CD14-positive monocyte (primary cell): ENCODE results near the gene ZDHHC8. TPM values are rescaled to one million over a fixed set of nuclear protein-coding genes. Genes with fewer than 3 reads are reported as not detected.

Experiments used
- DNase-seq, 3 donors: peaks; one replicate each; pipeline ENCODE4 v3.0.0-alpha.2; 2011 to 2022
- H2AFZ ChIP-seq: 2 replicates; pipeline ENCODE4 v1.6.0; 2012; ENCODE audit warnings: mild to moderate bottlenecking, low read depth, low read length, inconsistent platforms; ENCODE audit not compliant: insufficient read depth, poor library complexity, severe bottlenecking
- H3K27ac ChIP-seq, 2 donors: 1 replicate in 1 of 2; 2 replicates in 1 of 2; pipeline ENCODE4 v1.5.1; 2012 to 2013; ENCODE audit warnings: low read length in 2 of 2, control low read depth in 1 of 2, inconsistent platforms in 1 of 2, low read depth in 1 of 2, mild to moderate bottlenecking in 1 of 2
- H3K27me3 ChIP-seq, 2 donors: one replicate each; pipeline versions ENCODE4 v1.6.0 to v1.6.1; 2011 to 2013; ENCODE audit warnings: low read length in 2 of 2; ENCODE audit not compliant: control insufficient read depth in 2 of 2, insufficient read depth in 2 of 2
- H3K36me3 ChIP-seq, 2 donors: replicated peaks in 1 of 2; 1 replicate in 1 of 2; 2 replicates in 1 of 2; pipeline versions ENCODE4 v1.5.1 to v1.6.1; 2012 to 2013; ENCODE audit warnings: low read length in 2 of 2, control low read depth in 1 of 2, inconsistent platforms in 1 of 2, mild to moderate bottlenecking in 1 of 2; ENCODE audit not compliant: insufficient read depth in 2 of 2, control insufficient read depth in 1 of 2
- H3K4me1 ChIP-seq, 2 donors: 1 replicate in 1 of 2; 2 replicates in 1 of 2; pipeline versions ENCODE4 v1.5.1 to v1.6.1; 2012 to 2013; ENCODE audit warnings: low read length in 2 of 2, control low read depth in 1 of 2, inconsistent platforms in 1 of 2, mild to moderate bottlenecking in 1 of 2, moderate library complexity in 1 of 2; ENCODE audit not compliant: insufficient read depth in 2 of 2, control insufficient read depth in 1 of 2
- H3K4me2 ChIP-seq: replicated peaks from 2 replicates; pipeline ENCODE3; 2012; ENCODE audit warnings: low read length, moderate library complexity, mild to moderate bottlenecking; ENCODE audit not compliant: poor library complexity, severe bottlenecking; ENCODE audit errors: extremely low read depth
- H3K4me3 ChIP-seq, 3 experiments: fragments of 200-600 bp in 1 of 3; sonication (generic) in 1 of 3; replicated peaks in 1 of 3; 1 replicate in 2 of 3; 2 replicates in 1 of 3; pipeline ENCODE4 v1.5.1; 2011 to 2013; ENCODE audit warnings: low read length in 3 of 3, mild to moderate bottlenecking in 3 of 3, control low read depth in 2 of 3, low read depth in 2 of 3, inconsistent platforms in 1 of 3, moderate library complexity in 1 of 3
- H3K79me2 ChIP-seq: 2 replicates; pipeline ENCODE4 v1.6.0; 2012; ENCODE audit warnings: mild to moderate bottlenecking, control low read depth, inconsistent platforms, low read length, moderate library complexity; ENCODE audit not compliant: insufficient read depth
- H3K9ac ChIP-seq: 2 replicates; pipeline ENCODE4 v1.6.0; 2017; ENCODE audit warnings: low read length, mild to moderate bottlenecking; ENCODE audit not compliant: insufficient read depth, poor library complexity, severe bottlenecking
- H3K9me3 ChIP-seq, 2 donors: replicated peaks in 1 of 2; 1 replicate in 1 of 2; 2 replicates in 1 of 2; pipeline versions ENCODE4 v1.5.1 to v1.6.1; 2012 to 2013; ENCODE audit warnings: low read length in 2 of 2, control low read depth in 1 of 2; ENCODE audit not compliant: control insufficient read depth in 1 of 2, insufficient read depth in 1 of 2
- H4K20me1 ChIP-seq: 2 replicates; pipeline ENCODE4 v1.6.0; 2012; ENCODE audit warnings: mild to moderate bottlenecking, low read length, control low read depth, moderate library complexity; ENCODE audit not compliant: insufficient read depth
- H3K27ac Mint-ChIP-seq, 7 donors: one replicate each; pipeline ENCODE4 v1.8.0; 2020; ENCODE audit warnings: mild to moderate bottlenecking in 7 of 7, mixed read lengths in 7 of 7, moderate library complexity in 6 of 7, inconsistent platforms in 2 of 7
- H3K27me3 Mint-ChIP-seq, 3 donors: one replicate each; pipeline ENCODE4 v1.8.0; 2021 to 2022; ENCODE audit warnings: low read depth in 3 of 3, mild to moderate bottlenecking in 3 of 3, mixed read lengths in 3 of 3, moderate library complexity in 3 of 3, inconsistent platforms in 1 of 3
- H3K36me3 Mint-ChIP-seq, 2 donors: one replicate each; pipeline ENCODE4 v1.8.0; 2020; ENCODE audit warnings: mixed read lengths in 2 of 2, inconsistent platforms in 1 of 2, mild to moderate bottlenecking in 1 of 2
- H3K4me1 Mint-ChIP-seq: one replicate; pipeline ENCODE4 v1.8.0; 2020; ENCODE audit warnings: mild to moderate bottlenecking, mixed read lengths
- H3K4me3 Mint-ChIP-seq, 2 donors: one replicate each; pipeline ENCODE4 v1.8.0; 2020; ENCODE audit warnings: mild to moderate bottlenecking in 2 of 2, mixed read lengths in 2 of 2, moderate library complexity in 1 of 2
- H3K9me3 Mint-ChIP-seq, 7 donors: one replicate each; pipeline ENCODE4 v1.8.0; 2020 to 2022; ENCODE audit warnings: mixed read lengths in 7 of 7, mild to moderate bottlenecking in 6 of 7, moderate library complexity in 6 of 7, inconsistent platforms in 2 of 7
- WGBS: methylation state at CpG from one replicate; pipeline ENCODE4 v1.1.5; 2013; ENCODE audit warnings: missing lambda C conversion rate; ENCODE audit not compliant: insufficient coverage; 5-methylcytosine and 5-hydroxymethylcytosine counted together
- intact Hi-C, 2 donors: fragments of 100-400 bp; cut with micrococcal nuclease; formaldehyde crosslinking; loops; one replicate each; pipeline versions ENCODE4 v1.15.0 to v1.15.1; 2023
- polyA plus RNA-seq, 3 donors: library from polyadenylated mRNA; depleted of rRNA in 1 of 3; unstranded in 2 of 3; stranded (reverse) in 1 of 3; fragments of 300-500 nt in 2 of 3; fragments of >200 nt in 1 of 3; fragmentation: Illumina TruSeq in 2 of 3; gene quantifications; 1 replicate in 2 of 3; 2 replicates in 1 of 3; pipeline ENCODE4 v1.2.3, GENCODE V29; 2012 to 2021
- TF ChIP-seq, protein P1 (sequence below): fragments of 200-600 bp; IDR thresholded peaks from one replicate; pipeline ENCODE4 v1.8.0; 2022; ENCODE audit warnings: antibody characterized with exemption, mild to moderate bottlenecking

The ZDHHC8 gene
- polyA plus RNA-seq, 3 donors, result 0.73 to 76.3 (median 1.1) TPM

- no peak overlapping the region for H3K4me2 ChIP-seq
- H2AFZ ChIP-seq, result no peak overlapping the region
- 93% methylated on average over 6 of the region's 16 CpGs for WGBS
- Mint-ChIP-seq H3K9me3 (peaks cover 0 to 4% (median 2%) of the 10 kb centered on the region in 7 donors), H3K27me3 (peaks cover 0 to 4% (median 0%) of the 10 kb centered on the region in 3 donors), H3K27ac (peak overlapping the region in 2 of 7 donors; percentile 13 to 21), H3K4me3 (no peak overlapping the region), H3K36me3 (peaks cover 96 to 99% of the 10 kb centered on the region in 2 donors), H3K4me1 (no peaks in the 10 kb centered on the region)
- intact Hi-C loops, result no loop called here
- H3K4me1 ChIP-seq, result no peaks in the 10 kb centered on the region
- H3K9ac ChIP-seq, result no peak overlapping the region
- H3K27ac ChIP-seq, result no peak overlapping the region
- no peak overlapping the region for H3K4me3 ChIP-seq
- no peaks in the 10 kb centered on the region for H3K9me3 ChIP-seq
- TF ChIP-seq, protein P1, sequence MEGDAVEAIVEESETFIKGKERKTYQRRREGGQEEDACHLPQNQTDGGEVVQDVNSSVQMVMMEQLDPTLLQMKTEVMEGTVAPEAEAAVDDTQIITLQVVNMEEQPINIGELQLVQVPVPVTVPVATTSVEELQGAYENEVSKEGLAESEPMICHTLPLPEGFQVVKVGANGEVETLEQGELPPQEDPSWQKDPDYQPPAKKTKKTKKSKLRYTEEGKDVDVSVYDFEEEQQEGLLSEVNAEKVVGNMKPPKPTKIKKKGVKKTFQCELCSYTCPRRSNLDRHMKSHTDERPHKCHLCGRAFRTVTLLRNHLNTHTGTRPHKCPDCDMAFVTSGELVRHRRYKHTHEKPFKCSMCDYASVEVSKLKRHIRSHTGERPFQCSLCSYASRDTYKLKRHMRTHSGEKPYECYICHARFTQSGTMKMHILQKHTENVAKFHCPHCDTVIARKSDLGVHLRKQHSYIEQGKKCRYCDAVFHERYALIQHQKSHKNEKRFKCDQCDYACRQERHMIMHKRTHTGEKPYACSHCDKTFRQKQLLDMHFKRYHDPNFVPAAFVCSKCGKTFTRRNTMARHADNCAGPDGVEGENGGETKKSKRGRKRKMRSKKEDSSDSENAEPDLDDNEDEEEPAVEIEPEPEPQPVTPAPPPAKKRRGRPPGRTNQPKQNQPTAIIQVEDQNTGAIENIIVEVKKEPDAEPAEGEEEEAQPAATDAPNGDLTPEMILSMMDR, result no peak
- H3K36me3 ChIP-seq, result peaks cover 95 to 100% of the 10 kb centered on the region in 2 donors
- H4K20me1 ChIP-seq, result no peaks in the 10 kb centered on the region
- DNase-seq, result no peak
- H3K27me3 ChIP-seq, result no peaks in the 10 kb centered on the region
- peaks cover 10% of the 10 kb centered on the region for H3K79me2 ChIP-seq
These were observed 39.7 kb upstream of the ZDHHC8 start for GRCh38 chr22:20091690-20092476.

DNA sequence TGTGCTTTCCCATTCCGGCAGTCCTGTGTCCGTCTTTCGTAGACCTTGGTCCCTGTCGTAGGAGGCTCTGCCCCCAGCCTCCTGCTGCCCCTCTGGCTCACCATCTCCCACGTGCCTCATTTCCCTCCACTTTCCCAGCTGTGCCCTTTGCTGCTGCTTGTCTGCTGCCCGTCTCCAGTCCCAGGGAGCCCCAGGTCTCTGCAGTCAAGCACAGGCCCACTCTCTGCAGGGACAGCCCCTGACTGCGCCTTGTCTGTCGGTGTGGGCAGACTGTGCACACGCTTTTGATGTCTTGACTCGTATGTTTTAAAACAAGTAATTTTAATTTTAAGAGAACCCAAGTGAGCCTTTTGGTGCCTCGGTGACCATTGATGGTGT, 39.1 kb upstream of the ZDHHC8 start:
- peaks cover 0 to 4% (median 2%) of the 10 kb centered on the region in 7 donors for H3K9me3 Mint-ChIP-seq

More for the DNA sequence above, 39.1 kb upstream of the ZDHHC8 start:
- no peak for DNase-seq
- no peak overlapping the region for H3K9ac ChIP-seq
- Mint-ChIP-seq H3K36me3 (peaks cover 96 to 99% of the 10 kb centered on the region in 2 donors), H3K4me3 (no peak overlapping the region), H3K27ac (no peak overlapping the region), H3K27me3 (peaks cover 0 to 4% (median 0%) of the 10 kb centered on the region in 3 donors), H3K4me1 (no peaks in the 10 kb centered on the region)
- no peaks in the 10 kb centered on the region for H4K20me1 ChIP-seq
- no peak overlapping the region for H3K4me3 ChIP-seq
- H3K9me3 ChIP-seq, result no peaks in the 10 kb centered on the region
- no peaks in the 10 kb centered on the region for H3K4me1 ChIP-seq
- no peak overlapping the region for H3K27ac ChIP-seq
- intact Hi-C loops, result no loop called here
- WGBS, result 98% methylated on average over 11 of the region's 11 CpGs
- TF ChIP-seq, protein P1, result no peak
- no peak overlapping the region for H3K4me2 ChIP-seq
- no peak overlapping the region for H2AFZ ChIP-seq
- H3K27me3 ChIP-seq, result no peaks in the 10 kb centered on the region
- H3K79me2 ChIP-seq, result peaks cover 7% of the 10 kb centered on the region
- peaks cover 94 to 100% of the 10 kb centered on the region in 2 donors for H3K36me3 ChIP-seq
